ENCODE data around the gene SPOCD1. TPM values are rescaled to one million over a fixed set of nuclear protein-coding genes. Genes with fewer than 3 reads are reported as not detected.

SPOCD1 gene
- polyA plus RNA-seq, 3 donors, result not detected

DNA sequence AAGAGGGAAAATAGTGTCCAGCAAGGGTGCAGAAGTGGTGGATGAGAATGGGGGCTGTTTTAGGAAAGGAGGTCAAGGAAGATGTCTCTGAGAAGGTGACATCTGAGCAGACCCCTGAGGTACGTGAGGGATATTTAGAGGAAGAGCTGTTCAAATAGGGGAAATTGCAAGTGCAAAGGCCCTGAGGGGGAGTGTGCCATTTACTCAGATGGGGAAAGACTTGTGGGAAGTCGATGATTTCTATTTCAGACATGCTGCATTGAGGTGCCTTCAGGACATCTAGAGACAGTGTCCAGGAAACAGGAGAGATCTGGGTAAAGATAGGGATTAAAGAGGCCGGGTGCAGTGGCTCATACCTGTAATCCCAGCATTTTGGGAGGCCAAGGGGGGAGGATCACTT lies 41.3 kb downstream of the SPOCD1 start:
- no peak overlapping the region for H3K4me2 ChIP-seq (replicated peaks; ENCODE audit: extremely low read depth, low read length, poor library complexity, severe bottlenecking)
- H3K36me3 ChIP-seq (replicated peaks in 1 of 2; ENCODE audit: control insufficient read depth in 1 of 2, insufficient read depth in 2 of 2, low read length in 2 of 2), result no peaks in the 10 kb centered on the region
- no peak overlapping the region for H3K27ac Mint-ChIP-seq
- H3K27me3 Mint-ChIP-seq (ENCODE audit: low read depth in 3 of 3), result peaks cover 67 to 78% (median 68%) of the 10 kb centered on the region in 3 donors
- peaks cover 0 to 16% (median 9%) of the 10 kb centered on the region in 7 donors for H3K9me3 Mint-ChIP-seq
- TF ChIP-seq, protein P1, sequence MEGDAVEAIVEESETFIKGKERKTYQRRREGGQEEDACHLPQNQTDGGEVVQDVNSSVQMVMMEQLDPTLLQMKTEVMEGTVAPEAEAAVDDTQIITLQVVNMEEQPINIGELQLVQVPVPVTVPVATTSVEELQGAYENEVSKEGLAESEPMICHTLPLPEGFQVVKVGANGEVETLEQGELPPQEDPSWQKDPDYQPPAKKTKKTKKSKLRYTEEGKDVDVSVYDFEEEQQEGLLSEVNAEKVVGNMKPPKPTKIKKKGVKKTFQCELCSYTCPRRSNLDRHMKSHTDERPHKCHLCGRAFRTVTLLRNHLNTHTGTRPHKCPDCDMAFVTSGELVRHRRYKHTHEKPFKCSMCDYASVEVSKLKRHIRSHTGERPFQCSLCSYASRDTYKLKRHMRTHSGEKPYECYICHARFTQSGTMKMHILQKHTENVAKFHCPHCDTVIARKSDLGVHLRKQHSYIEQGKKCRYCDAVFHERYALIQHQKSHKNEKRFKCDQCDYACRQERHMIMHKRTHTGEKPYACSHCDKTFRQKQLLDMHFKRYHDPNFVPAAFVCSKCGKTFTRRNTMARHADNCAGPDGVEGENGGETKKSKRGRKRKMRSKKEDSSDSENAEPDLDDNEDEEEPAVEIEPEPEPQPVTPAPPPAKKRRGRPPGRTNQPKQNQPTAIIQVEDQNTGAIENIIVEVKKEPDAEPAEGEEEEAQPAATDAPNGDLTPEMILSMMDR (IDR thresholded peaks at IDR 0.05), result no peak
- peaks cover 5 to 9% of the 10 kb centered on the region in 2 donors for H3K36me3 Mint-ChIP-seq
- H3K9me3 ChIP-seq (replicated peaks in 1 of 2; ENCODE audit: control insufficient read depth in 1 of 2, insufficient read depth in 1 of 2, low read length in 2 of 2), result peaks cover 0 to 20% of the 10 kb centered on the region in 2 donors
- WGBS (ENCODE audit: insufficient coverage), result 63% methylated on average over 3 of the region's 3 CpGs
- DNase-seq, result no peak
- H3K4me3 ChIP-seq (replicated peaks in 1 of 3; ENCODE audit: low read depth in 2 of 3, low read length in 3 of 3), result no peak overlapping the region
- H3K4me1 ChIP-seq (ENCODE audit: control insufficient read depth in 1 of 2, insufficient read depth in 2 of 2, low read length in 2 of 2), result no peaks in the 10 kb centered on the region
- intact Hi-C loops (cut with micrococcal nuclease), result no loop called here
- H2AFZ ChIP-seq (ENCODE audit: insufficient read depth, low read depth, low read length, poor library complexity, severe bottlenecking), result no peak overlapping the region
- H3K27me3 ChIP-seq (ENCODE audit: control insufficient read depth in 2 of 2, insufficient read depth in 2 of 2, low read length in 2 of 2), result peaks cover 36 to 59% of the 10 kb centered on the region in 2 donors
- H3K79me2 ChIP-seq (ENCODE audit: insufficient read depth, low read length), result no peaks in the 10 kb centered on the region
- no peaks in the 10 kb centered on the region for H4K20me1 ChIP-seq (ENCODE audit: insufficient read depth, low read length)
- H3K27ac ChIP-seq (ENCODE audit: low read depth in 1 of 2, low read length in 2 of 2), result no peak overlapping the region
- H3K4me1 Mint-ChIP-seq, result peaks cover 12% of the 10 kb centered on the region
- H3K9ac ChIP-seq (ENCODE audit: insufficient read depth, low read length, poor library complexity, severe bottlenecking), result no peak overlapping the region
- peak overlapping the region in 1 of 2 donors; percentile 74 for H3K4me3 Mint-ChIP-seq

GRCh38 chr1:31773861-31774260 lies 42.0 kb downstream of the SPOCD1 start:
- Histone ChIP-seq H3K79me2 (ENCODE audit: insufficient read depth, low read length) (no peaks in the 10 kb centered on the region), H3K9me3 (replicated peaks in 1 of 2; ENCODE audit: control insufficient read depth in 1 of 2, insufficient read depth in 1 of 2, low read length in 2 of 2) (peaks cover 0 to 20% of the 10 kb centered on the region in 2 donors), H3K9ac (ENCODE audit: insufficient read depth, low read length, poor library complexity, severe bottlenecking) (no peak overlapping the region), H3K4me3 (replicated peaks in 1 of 3; ENCODE audit: low read depth in 2 of 3, low read length in 3 of 3) (no peak overlapping the region), H3K4me2 (replicated peaks; ENCODE audit: extremely low read depth, low read length, poor library complexity, severe bottlenecking) (no peak overlapping the region), H3K27me3 (ENCODE audit: control insufficient read depth in 2 of 2, insufficient read depth in 2 of 2, low read length in 2 of 2) (peaks cover 36 to 65% of the 10 kb centered on the region in 2 donors), H3K36me3 (replicated peaks in 1 of 2; ENCODE audit: control insufficient read depth in 1 of 2, insufficient read depth in 2 of 2, low read length in 2 of 2) (no peaks in the 10 kb centered on the region), H3K4me1 (ENCODE audit: control insufficient read depth in 1 of 2, insufficient read depth in 2 of 2, low read length in 2 of 2) (no peaks in the 10 kb centered on the region), H3K27ac (ENCODE audit: low read depth in 1 of 2, low read length in 2 of 2) (no peak overlapping the region), H2AFZ (ENCODE audit: insufficient read depth, low read depth, low read length, poor library complexity, severe bottlenecking) (no peak overlapping the region), H4K20me1 (ENCODE audit: insufficient read depth, low read length) (no peaks in the 10 kb centered on the region)
- peaks cover 0 to 16% (median 9%) of the 10 kb centered on the region in 7 donors for H3K9me3 Mint-ChIP-seq
- 92% methylated on average over 4 of the region's 5 CpGs for WGBS (ENCODE audit: insufficient coverage)
- H3K27me3 Mint-ChIP-seq (ENCODE audit: low read depth in 3 of 3), result peaks cover 72 to 81% (median 72%) of the 10 kb centered on the region in 3 donors
- H3K4me3 Mint-ChIP-seq, result peak overlapping the region in 1 of 2 donors; percentile 74
- H3K27ac Mint-ChIP-seq, result no peak overlapping the region
- intact Hi-C loops (cut with micrococcal nuclease), result loop anchor here in 1 of 2 donors (2.0 kb wide), 1 partner anchor 53 kb away; no protein-coding TSS in a partner anchor
- peaks cover 5 to 9% of the 10 kb centered on the region in 2 donors for H3K36me3 Mint-ChIP-seq
- TF ChIP-seq, protein P1 (IDR thresholded peaks at IDR 0.05), result no peak
- H3K4me1 Mint-ChIP-seq, result peaks cover 17% of the 10 kb centered on the region
- DNase-seq, result no peak

Data from CD14-positive monocyte (primary cell).